OCI-LY7 (cell line): ENCODE measurements around the gene WNT16. TPM values are rescaled to one million over a fixed set of nuclear protein-coding genes. Genes with fewer than 3 reads are reported as not detected.

Experiments
- BruUV-seq: library from RNA; stranded (reverse); fragments of 400-500 nt; replicated peaks from 2 replicates; lab custom pipeline; 2021; lab: Mats Ljungman, UMichigan
- CTCF ChIA-PET: fragments of 300-600 bp; sonication (Branson Sonifier 250); formaldehyde crosslinking; loops from one replicate; lab custom pipeline; 2022; ENCODE audit warnings: antibody characterized with exemption; ENCODE audit not compliant: unreplicated experiment; lab: Charles Lee
- POLR2A ChIA-PET: fragments of 300-600 bp; sonication (Branson Sonifier 250); formaldehyde crosslinking; loops from one replicate; lab custom pipeline; 2022; ENCODE audit warnings: antibody characterized with exemption; lab: Charles Lee
- DNase-seq: peaks from one replicate; pipeline ENCODE4 v3.0.0-alpha.2; 2015; ENCODE audit warnings: low spot score
- H2AFZ ChIP-seq: fragments of 200-600 bp; sonication (generic), shearing (Covaris generic); 2 replicates; pipeline ENCODE4 v1.6.1; 2014; ENCODE audit warnings: mild to moderate bottlenecking, antibody characterized with exemption, low read length, moderate library complexity
- H3K27ac ChIP-seq: fragments of 200-600 bp; sonication (generic); 2 replicates; pipeline ENCODE4 v1.5.1; 2014; ENCODE audit warnings: mixed run types, low read depth, mild to moderate bottlenecking, moderate library complexity, low read length, inconsistent platforms; ENCODE audit not compliant: poor library complexity, severe bottlenecking
- H3K36me3 ChIP-seq: fragments of 200-600 bp; sonication (generic); 2 replicates; pipeline ENCODE4 v1.6.1; 2014; ENCODE audit warnings: mild to moderate bottlenecking, antibody characterized with exemption, low read length, moderate library complexity, mixed read lengths; ENCODE audit not compliant: insufficient read depth
- H3K4me1 ChIP-seq: fragments of 200-600 bp; sonication (generic); 2 replicates; pipeline ENCODE4 v1.5.1; 2014; ENCODE audit warnings: mild to moderate bottlenecking, low read length; ENCODE audit not compliant: insufficient read depth, poor library complexity, severe bottlenecking
- H3K4me2 ChIP-seq: fragments of 200-600 bp; sonication (generic); 2 replicates; pipeline ENCODE4 v1.6.1; 2014; ENCODE audit warnings: mild to moderate bottlenecking, low read length
- H3K4me3 ChIP-seq: fragments of 200-600 bp; sonication (generic); 2 replicates; pipeline ENCODE4 v1.5.1; 2014; ENCODE audit warnings: mild to moderate bottlenecking, low read depth, low read length; ENCODE audit not compliant: poor library complexity, severe bottlenecking
- H3K79me2 ChIP-seq: fragments of 200-600 bp; sonication (generic); 2 replicates; pipeline ENCODE4 v1.6.1; 2016; ENCODE audit warnings: low read depth, mild to moderate bottlenecking, low read length, moderate library complexity, mixed read lengths; ENCODE audit not compliant: insufficient read depth
- H3K9me2 ChIP-seq: fragments of 200-600 bp; sonication (generic); 2 replicates; pipeline ENCODE4 v1.6.1; 2016; ENCODE audit warnings: mild to moderate bottlenecking, low read length, mixed read lengths; ENCODE audit not compliant: insufficient read depth
- H3K9me3 ChIP-seq: fragments of 200-600 bp; sonication (generic); 2 replicates; pipeline ENCODE4 v1.6.1; 2014; ENCODE audit warnings: mild to moderate bottlenecking, mixed run types, low read length, mixed read lengths
- H4K20me1 ChIP-seq: fragments of 200-600 bp; sonication (generic); 2 replicates; pipeline ENCODE4 v1.6.1; 2014; ENCODE audit warnings: mild to moderate bottlenecking, antibody characterized with exemption, low read length, moderate library complexity, mixed read lengths; ENCODE audit not compliant: insufficient read depth
- EZH2phosphoT487 ChIP-seq: fragments of 200-600 bp; sonication (generic); IDR thresholded peaks from 2 replicates; pipeline ENCODE4 v1.6.1; 2018; ENCODE audit warnings: low read depth, borderline replicate concordance, mild to moderate bottlenecking, mixed run types, antibody characterized with exemption, low read length, moderate library complexity, mixed read lengths
- intact Hi-C: fragments of 100-400 bp; cut with micrococcal nuclease; formaldehyde crosslinking; loops from one replicate; pipeline ENCODE4 v1.10.0; 2022; ENCODE audit not compliant: unreplicated experiment
- total RNA-seq, 2 experiments: library from RNA; depleted of rRNA in 1 of 2; stranded (reverse); fragments of >200 nt in 1 of 2; shearing (Covaris generic) in 1 of 2; gene quantifications; 2 replicates each; pipeline ENCODE4 v1.2.3, GENCODE V29; 2014 to 2022
- TF ChIP-seq, protein P1 (sequence below): fragments of 200-600 bp; sonication (generic); conservative IDR thresholded peaks from 2 replicates; pipeline ENCODE4 v1.5.1; 2014; ENCODE audit warnings: mild to moderate bottlenecking, antibody characterized with exemption, low read length, moderate library complexity, mixed read lengths

WNT16 gene
- total RNA-seq, 2 experiments from 2014 or later, result not detected

GRCh38 chr7:121322460-121322859 is 6.3 kb upstream of the WNT16 start:
- no peaks in the 10 kb centered on the region for H3K9me3 ChIP-seq
- no peak overlapping the region for H3K4me3 ChIP-seq
- H2AFZ ChIP-seq, result no peak overlapping the region
- no peak overlapping the region for H3K4me2 ChIP-seq
- intact Hi-C loops, result no loop called here
- CTCF ChIA-PET, result no interaction called here
- no peaks in the 10 kb centered on the region for H3K9me2 ChIP-seq
- POLR2A ChIA-PET, result no interaction called here
- DNase-seq, result no peak
- H3K4me1 ChIP-seq, result no peaks in the 10 kb centered on the region
- no peaks in the 10 kb centered on the region for H3K79me2 ChIP-seq
- no peaks in the 10 kb centered on the region for H4K20me1 ChIP-seq
- H3K27ac ChIP-seq, result no peak overlapping the region
- no TSS peak for BruUV-seq
- no peak for TF ChIP-seq EZH2phosphoT487
- TF ChIP-seq, protein P1, sequence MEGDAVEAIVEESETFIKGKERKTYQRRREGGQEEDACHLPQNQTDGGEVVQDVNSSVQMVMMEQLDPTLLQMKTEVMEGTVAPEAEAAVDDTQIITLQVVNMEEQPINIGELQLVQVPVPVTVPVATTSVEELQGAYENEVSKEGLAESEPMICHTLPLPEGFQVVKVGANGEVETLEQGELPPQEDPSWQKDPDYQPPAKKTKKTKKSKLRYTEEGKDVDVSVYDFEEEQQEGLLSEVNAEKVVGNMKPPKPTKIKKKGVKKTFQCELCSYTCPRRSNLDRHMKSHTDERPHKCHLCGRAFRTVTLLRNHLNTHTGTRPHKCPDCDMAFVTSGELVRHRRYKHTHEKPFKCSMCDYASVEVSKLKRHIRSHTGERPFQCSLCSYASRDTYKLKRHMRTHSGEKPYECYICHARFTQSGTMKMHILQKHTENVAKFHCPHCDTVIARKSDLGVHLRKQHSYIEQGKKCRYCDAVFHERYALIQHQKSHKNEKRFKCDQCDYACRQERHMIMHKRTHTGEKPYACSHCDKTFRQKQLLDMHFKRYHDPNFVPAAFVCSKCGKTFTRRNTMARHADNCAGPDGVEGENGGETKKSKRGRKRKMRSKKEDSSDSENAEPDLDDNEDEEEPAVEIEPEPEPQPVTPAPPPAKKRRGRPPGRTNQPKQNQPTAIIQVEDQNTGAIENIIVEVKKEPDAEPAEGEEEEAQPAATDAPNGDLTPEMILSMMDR, result no peak
- H3K36me3 ChIP-seq, result no peaks in the 10 kb centered on the region

GRCh38 chr7:121323515-121324302 is 5.1 kb upstream of the WNT16 start:
- Histone ChIP-seq H2AFZ (no peak overlapping the region), H4K20me1 (no peaks in the 10 kb centered on the region), H3K4me2 (no peak overlapping the region), H3K4me1 (no peaks in the 10 kb centered on the region), H3K4me3 (no peak overlapping the region), H3K9me3 (no peaks in the 10 kb centered on the region), H3K9me2 (no peaks in the 10 kb centered on the region), H3K27ac (no peak overlapping the region), H3K79me2 (no peaks in the 10 kb centered on the region), H3K36me3 (no peaks in the 10 kb centered on the region)
- BruUV-seq, result no TSS peak
- CTCF ChIA-PET, result no interaction called here
- POLR2A ChIA-PET, result interaction anchor here (0.7 to 1.2 kb wide), 4 partner anchors 12 to 107 kb away, joined by 3 to 4 read pairs (median 4); no protein-coding TSS in a partner anchor
- intact Hi-C loops, result no loop called here
- DNase-seq, result no peak
- TF ChIP-seq, protein P1, result no peak
- no peak for TF ChIP-seq EZH2phosphoT487

- no peaks in the 10 kb centered on the region for H3K9me2 ChIP-seq
- no peak overlapping the region for H2AFZ ChIP-seq
- no peaks in the 10 kb centered on the region for H4K20me1 ChIP-seq
- BruUV-seq, result no TSS peak
- DNase-seq, result no peak
- H3K36me3 ChIP-seq, result no peaks in the 10 kb centered on the region
- CTCF ChIA-PET, result no interaction called here
- no peaks in the 10 kb centered on the region for H3K79me2 ChIP-seq
- H3K4me2 ChIP-seq, result no peak overlapping the region
- H3K9me3 ChIP-seq, result no peaks in the 10 kb centered on the region
- intact Hi-C loops, result no loop called here
- H3K4me3 ChIP-seq, result no peak overlapping the region
- no peaks in the 10 kb centered on the region for H3K4me1 ChIP-seq
- POLR2A ChIA-PET, result no interaction called here
- no peak for TF ChIP-seq EZH2phosphoT487
- TF ChIP-seq, protein P1, result no peak
- no peak overlapping the region for H3K27ac ChIP-seq
These were observed 1.1 kb upstream of the WNT16 start for GRCh38 chr7:121327671-121328070.
